GM12874 (cell line): Measurements from ENCODE around the gene ENTPD7.

Experiments
- CTCF ChIP-seq: IDR thresholded peaks from 2 replicates; pipeline ENCODE4 v1.5.1; 2011; ENCODE audit warnings: low read depth, mild to moderate bottlenecking, control low read depth, low read length, moderate library complexity; ENCODE audit not compliant: insufficient read depth

The ENTPD7 gene

DNA sequence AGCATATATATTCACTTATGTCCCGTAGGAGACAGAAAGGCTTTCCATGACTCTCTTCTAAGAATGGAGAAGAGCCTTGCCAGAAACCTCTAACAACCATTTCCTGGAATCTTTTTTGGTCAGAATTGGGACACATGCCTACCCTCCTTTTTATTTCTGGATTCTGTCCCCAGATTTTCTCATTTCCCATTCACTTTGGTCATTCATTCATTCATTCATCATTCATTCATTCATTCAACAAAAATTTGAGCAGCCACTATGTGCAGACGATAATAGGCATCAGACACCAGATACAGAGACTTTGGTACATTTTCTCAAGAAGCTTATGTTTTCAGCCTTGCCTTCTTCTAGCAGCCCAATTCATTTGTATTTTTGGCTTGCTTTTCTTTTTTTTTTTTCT is 6.0 kb downstream of the ENTPD7 start:
- TF ChIP-seq CTCF: no peak

GRCh38 chr10:99667108-99667751 is 7.9 kb downstream of the ENTPD7 start:
- no peak for TF ChIP-seq CTCF

GRCh38 chr10:99671386-99671785 is 12.1 kb downstream of the ENTPD7 start:
- no peak for TF ChIP-seq CTCF

GRCh38 chr10:99672884-99673283 is 13.6 kb downstream of the ENTPD7 start:
- no peak for TF ChIP-seq CTCF

DNA sequence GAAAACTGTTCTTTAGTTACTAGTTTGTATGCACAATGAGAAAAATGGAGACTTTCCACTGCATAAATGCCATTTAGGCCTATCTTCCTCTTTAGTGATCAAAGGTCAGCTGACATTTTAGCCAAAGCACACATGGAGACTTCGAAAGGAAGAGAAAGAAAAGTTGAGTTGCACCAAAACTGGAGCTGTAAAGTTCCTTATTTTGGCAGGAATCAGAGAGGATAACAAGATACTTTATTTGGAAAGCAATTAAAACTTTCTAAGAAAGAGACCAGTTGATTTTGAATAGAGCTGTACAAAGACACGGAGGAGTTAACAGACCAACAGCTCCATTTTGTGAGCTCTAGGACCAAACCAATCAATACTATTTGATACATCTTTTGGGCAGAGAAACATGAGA is 14.2 kb downstream of the ENTPD7 start:
- TF ChIP-seq CTCF: no peak

DNA sequence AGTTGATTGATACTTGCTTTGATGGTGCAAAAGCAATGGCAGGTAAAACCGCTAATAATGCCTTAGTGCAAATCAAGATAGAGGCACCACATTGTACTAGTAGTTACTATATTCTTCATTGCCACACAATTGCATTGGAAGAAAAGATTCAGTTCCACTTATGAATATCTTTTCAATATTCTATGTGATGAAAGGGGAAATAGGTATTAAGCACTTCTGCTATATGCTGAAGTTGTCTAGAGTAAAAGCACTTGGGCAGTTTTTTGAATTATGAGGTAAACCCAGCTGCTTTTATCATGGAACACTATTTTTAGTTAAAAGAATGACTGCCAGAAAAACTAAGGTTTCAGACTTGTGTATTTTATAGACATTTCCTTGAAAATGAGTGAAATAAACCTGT is 15.5 kb downstream of the ENTPD7 start:
- no peak for TF ChIP-seq CTCF

GRCh38 chr10:99676426-99676825 is 17.1 kb downstream of the ENTPD7 start:
- TF ChIP-seq CTCF: no peak

DNA sequence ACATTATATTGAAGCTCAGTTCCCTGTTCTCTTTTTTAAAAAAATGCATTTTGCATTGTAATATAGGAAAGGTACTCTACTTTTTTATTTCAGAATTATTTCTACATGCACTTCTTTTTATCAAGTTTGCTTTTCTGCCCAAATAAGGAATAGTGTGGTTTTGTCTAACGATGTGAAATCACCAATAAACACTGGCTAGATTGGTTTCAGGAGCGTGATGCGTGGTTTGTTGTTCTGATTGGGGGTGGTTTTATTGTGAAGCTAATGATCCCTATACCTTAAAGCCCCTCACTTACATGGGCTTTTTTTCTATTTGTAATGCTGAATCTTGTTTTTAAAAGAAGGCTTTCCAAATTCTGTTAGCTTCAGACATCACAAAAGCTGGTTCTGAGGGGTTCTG is 17.6 kb downstream of the ENTPD7 start:
- TF ChIP-seq CTCF: no peak
